Neural progenitor cell (in vitro differentiated cells): ENCODE measurements around the gene TLE5. TPM values are rescaled to one million over a fixed set of nuclear protein-coding genes. Genes with fewer than 3 reads are reported as not detected.

ENCODE experiments used
- DNase-seq: peaks from one replicate; pipeline ENCODE4 v3.0.0-alpha.2; 2016; ENCODE audit warnings: low spot score
- H2AFZ ChIP-seq: fragments of 200-600 bp; sonication (generic); replicated peaks from 2 replicates; pipeline ENCODE4 v1.6.1; 2016; ENCODE audit warnings: antibody characterized with exemption
- H3F3A ChIP-seq: fragments of 200-600 bp; sonication (generic); 2 replicates; pipeline ENCODE4 v1.6.1; 2016; ENCODE audit warnings: antibody characterized with exemption, low read depth
- H3K27ac ChIP-seq: fragments of 200-600 bp; sonication (generic); 2 replicates; pipeline ENCODE4 v1.5.1; 2016; ENCODE audit warnings: mild to moderate bottlenecking
- H3K27me3 ChIP-seq: fragments of 200-600 bp; sonication (generic); 2 replicates; pipeline ENCODE4 v1.6.1; 2016; ENCODE audit warnings: mild to moderate bottlenecking, moderate library complexity
- H3K36me3 ChIP-seq: fragments of 200-600 bp; sonication (generic); 2 replicates; pipeline ENCODE4 v1.5.1; 2016
- H3K4me1 ChIP-seq: fragments of 200-600 bp; sonication (generic); 2 replicates; pipeline ENCODE4 v1.6.1; 2016; ENCODE audit warnings: mixed run types
- H3K4me2 ChIP-seq: fragments of 200-600 bp; sonication (generic); 2 replicates; pipeline ENCODE4 v1.6.1; 2016
- H3K4me3 ChIP-seq: fragments of 200-600 bp; sonication (generic); 2 replicates; pipeline ENCODE4 v1.5.1; 2016
- H3K79me2 ChIP-seq: fragments of 200-600 bp; sonication (generic); 2 replicates; pipeline ENCODE4 v1.6.1; 2016; ENCODE audit warnings: low read depth
- H3K9ac ChIP-seq: fragments of 200-600 bp; sonication (generic); 2 replicates; pipeline ENCODE4 v1.6.1; 2016
- H3K9me3 ChIP-seq: fragments of 200-600 bp; sonication (generic); 2 replicates; pipeline ENCODE4 v1.5.1; 2016; ENCODE audit warnings: low read depth
- H4K20me1 ChIP-seq: fragments of 200-600 bp; sonication (generic); 2 replicates; pipeline ENCODE4 v1.6.1; 2016; ENCODE audit warnings: low read depth
- H3K27ac Mint-ChIP-seq: 3 replicates; pipeline ENCODE4 v1.8.0; 2021; ENCODE audit warnings: mixed read lengths
- H3K27me3 Mint-ChIP-seq: 2 replicates; pipeline ENCODE4 v1.8.0; 2022; ENCODE audit warnings: low read depth, mild to moderate bottlenecking, inconsistent platforms, moderate library complexity, mixed read lengths; ENCODE audit not compliant: insufficient read depth
- H3K36me3 Mint-ChIP-seq: 3 replicates; pipeline ENCODE4 v1.8.0; 2021; ENCODE audit warnings: mixed read lengths
- H3K4me1 Mint-ChIP-seq: 3 replicates; pipeline ENCODE4 v1.8.0; 2021; ENCODE audit warnings: mixed read lengths
- H3K4me3 Mint-ChIP-seq: 3 replicates; pipeline ENCODE4 v1.8.0; 2021; ENCODE audit warnings: mild to moderate bottlenecking, moderate library complexity, mixed read lengths
- H3K9me3 Mint-ChIP-seq: 3 replicates; pipeline ENCODE4 v1.8.0; 2020; ENCODE audit warnings: mixed read lengths
- EZH2 ChIP-seq: fragments of 200-600 bp; sonication (generic); IDR thresholded peaks from 2 replicates; pipeline ENCODE4 v1.6.1; 2017; ENCODE audit warnings: antibody characterized with exemption, mild to moderate bottlenecking, moderate library complexity
- EZH2phosphoT487 ChIP-seq: fragments of 200-600 bp; sonication (generic); IDR thresholded peaks from 2 replicates; pipeline ENCODE4 v1.6.1; 2017; ENCODE audit warnings: antibody characterized with exemption
- total RNA-seq: library from RNA; depleted of rRNA; stranded (reverse); fragments of >200 nt; gene quantifications from 2 replicates; pipeline ENCODE4 v1.2.3, GENCODE V29; 2015; ENCODE audit warnings: low replicate concordance
- TF ChIP-seq, protein P1 (sequence below): fragments of 200-600 bp; sonication (generic); IDR thresholded peaks from 2 replicates; pipeline ENCODE4 v1.5.1; 2017; ENCODE audit warnings: antibody characterized with exemption, mild to moderate bottlenecking

Gene TLE5
- total RNA-seq, 1 donor from 2014 or later: 54.6 TPM

DNA sequence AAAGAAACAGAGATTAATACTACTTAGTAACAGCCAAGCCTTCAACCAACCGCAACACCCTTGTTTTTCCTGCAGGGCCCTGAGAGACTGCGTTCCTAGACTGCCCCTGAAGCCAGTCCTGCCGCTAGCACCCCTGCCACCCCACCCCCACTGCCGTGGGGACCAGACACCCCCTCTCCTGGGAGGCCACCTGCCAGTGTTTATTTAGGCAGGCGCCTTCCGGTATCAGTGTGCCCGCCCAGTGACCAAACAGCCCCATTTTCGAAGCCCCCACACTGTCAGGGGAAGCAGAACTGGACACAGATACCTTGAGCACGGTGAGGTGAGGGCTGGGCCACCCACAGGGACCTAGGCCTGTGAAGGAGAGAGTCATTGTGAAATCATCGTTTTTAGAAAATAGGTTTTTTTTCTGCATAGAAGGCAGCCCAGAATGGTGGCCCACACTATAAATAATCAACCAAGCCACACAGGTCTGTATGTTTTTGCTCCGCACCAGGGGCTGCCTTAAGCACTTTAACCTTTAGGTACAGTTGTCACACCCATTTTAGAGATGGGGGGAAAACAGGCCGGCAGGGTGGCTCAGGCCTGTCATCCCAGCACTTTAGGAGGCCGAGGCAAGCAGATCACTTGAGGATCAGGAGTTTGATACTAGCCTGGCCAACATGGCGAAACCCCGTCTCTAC lies 3.5 kb upstream of the TLE5 start:
- peaks cover 11% of the 10 kb centered on the region for H3K27me3 ChIP-seq
- peaks cover 15% of the 10 kb centered on the region for H3F3A ChIP-seq
- no peak for DNase-seq
- peaks cover 2% of the 10 kb centered on the region for H3K79me2 ChIP-seq
- no peak overlapping the region for H2AFZ ChIP-seq
- H3K4me2 ChIP-seq: no peak overlapping the region
- peaks cover 2% of the 10 kb centered on the region for H3K4me1 Mint-ChIP-seq
- H3K4me3 Mint-ChIP-seq: no peak overlapping the region
- H3K27me3 Mint-ChIP-seq: peaks cover 16% of the 10 kb centered on the region
- no peaks in the 10 kb centered on the region for H3K36me3 ChIP-seq
- H3K9ac ChIP-seq: no peak overlapping the region
- no peak overlapping the region for H3K27ac Mint-ChIP-seq
- peaks cover 2% of the 10 kb centered on the region for H3K36me3 Mint-ChIP-seq
- H3K9me3 Mint-ChIP-seq: no peaks in the 10 kb centered on the region
- no peak overlapping the region for H3K27ac ChIP-seq
- H3K4me1 ChIP-seq: peaks cover 3% of the 10 kb centered on the region
- no peaks in the 10 kb centered on the region for H3K9me3 ChIP-seq
- TF ChIP-seq EZH2phosphoT487 (no peak), EZH2 (no peak)
- TF ChIP-seq, protein P1, sequence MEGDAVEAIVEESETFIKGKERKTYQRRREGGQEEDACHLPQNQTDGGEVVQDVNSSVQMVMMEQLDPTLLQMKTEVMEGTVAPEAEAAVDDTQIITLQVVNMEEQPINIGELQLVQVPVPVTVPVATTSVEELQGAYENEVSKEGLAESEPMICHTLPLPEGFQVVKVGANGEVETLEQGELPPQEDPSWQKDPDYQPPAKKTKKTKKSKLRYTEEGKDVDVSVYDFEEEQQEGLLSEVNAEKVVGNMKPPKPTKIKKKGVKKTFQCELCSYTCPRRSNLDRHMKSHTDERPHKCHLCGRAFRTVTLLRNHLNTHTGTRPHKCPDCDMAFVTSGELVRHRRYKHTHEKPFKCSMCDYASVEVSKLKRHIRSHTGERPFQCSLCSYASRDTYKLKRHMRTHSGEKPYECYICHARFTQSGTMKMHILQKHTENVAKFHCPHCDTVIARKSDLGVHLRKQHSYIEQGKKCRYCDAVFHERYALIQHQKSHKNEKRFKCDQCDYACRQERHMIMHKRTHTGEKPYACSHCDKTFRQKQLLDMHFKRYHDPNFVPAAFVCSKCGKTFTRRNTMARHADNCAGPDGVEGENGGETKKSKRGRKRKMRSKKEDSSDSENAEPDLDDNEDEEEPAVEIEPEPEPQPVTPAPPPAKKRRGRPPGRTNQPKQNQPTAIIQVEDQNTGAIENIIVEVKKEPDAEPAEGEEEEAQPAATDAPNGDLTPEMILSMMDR: no peak
- peaks cover 3% of the 10 kb centered on the region for H4K20me1 ChIP-seq
- no peak overlapping the region for H3K4me3 ChIP-seq

DNA sequence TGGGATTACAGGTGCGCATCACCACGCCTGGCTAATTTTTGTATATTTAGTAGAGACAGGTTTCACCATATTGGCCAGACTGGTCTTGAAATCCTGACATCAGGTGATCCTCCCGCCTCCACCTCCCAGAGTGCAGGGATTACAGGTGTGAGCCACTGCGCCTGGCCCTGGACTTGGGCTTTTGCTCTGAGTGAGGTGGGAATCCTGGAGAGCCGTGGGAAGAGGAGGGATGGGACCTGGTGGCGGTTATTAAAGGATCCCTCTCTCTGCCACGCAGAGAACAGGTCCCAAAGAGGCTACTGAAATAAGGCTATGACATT lies 1.7 kb upstream of the TLE5 start:
- peaks cover 2% of the 10 kb centered on the region for H3K36me3 Mint-ChIP-seq
- Histone ChIP-seq H3K4me1 (peaks cover 4% of the 10 kb centered on the region), H3K4me2 (no peak overlapping the region), H2AFZ (no peak overlapping the region), H3K9me3 (no peaks in the 10 kb centered on the region), H3K36me3 (peaks cover 4% of the 10 kb centered on the region), H3K9ac (no peak overlapping the region), H3K79me2 (peaks cover 6% of the 10 kb centered on the region), H3K27ac (no peak overlapping the region), H3K4me3 (no peak overlapping the region), H3K27me3 (peaks cover 11% of the 10 kb centered on the region), H4K20me1 (peaks cover 20% of the 10 kb centered on the region), H3F3A (peaks cover 21% of the 10 kb centered on the region)
- H3K9me3 Mint-ChIP-seq: no peaks in the 10 kb centered on the region
- TF ChIP-seq, protein P1: no peak
- no peak for TF ChIP-seq EZH2phosphoT487
- no peak for TF ChIP-seq EZH2
- H3K4me1 Mint-ChIP-seq: peaks cover 4% of the 10 kb centered on the region
- H3K27ac Mint-ChIP-seq: no peak overlapping the region
- DNase-seq: no peak
- H3K27me3 Mint-ChIP-seq: peaks cover 16% of the 10 kb centered on the region
- H3K4me3 Mint-ChIP-seq: peak overlapping the region; percentile 87

- peaks cover 11% of the 10 kb centered on the region for H3K27me3 ChIP-seq
- H3K36me3 ChIP-seq: peaks cover 5% of the 10 kb centered on the region
- Mint-ChIP-seq H3K36me3 (peaks cover 7% of the 10 kb centered on the region), H3K9me3 (no peaks in the 10 kb centered on the region), H3K4me1 (peaks cover 19% of the 10 kb centered on the region), H3K27ac (no peak overlapping the region), H3K4me3 (peak overlapping the region; percentile 85), H3K27me3 (peaks cover 15% of the 10 kb centered on the region)
- peak overlapping the region; percentile 97 for H3K4me2 ChIP-seq
- TF ChIP-seq, protein P1: peak; percentile 42
- no peak for TF ChIP-seq EZH2phosphoT487
- peak overlapping the region; percentile 70 for H3K9ac ChIP-seq
- H2AFZ ChIP-seq: peak overlapping the region; percentile 34
- H4K20me1 ChIP-seq: peaks cover 45% of the 10 kb centered on the region
- peaks cover 45% of the 10 kb centered on the region for H3F3A ChIP-seq
- H3K9me3 ChIP-seq: no peaks in the 10 kb centered on the region
- peaks cover 18% of the 10 kb centered on the region for H3K4me1 ChIP-seq
- DNase-seq: no peak
- peaks cover 6% of the 10 kb centered on the region for H3K79me2 ChIP-seq
- H3K27ac ChIP-seq: no peak overlapping the region
- H3K4me3 ChIP-seq: peak overlapping the region; percentile 96
Measured at GRCh38 chr19:3061182-3062161, 823 bp downstream of the TLE5 start.
